ENCODE results near the gene EN1. TPM values are rescaled to one million over a fixed set of nuclear protein-coding genes. Genes with fewer than 3 reads are reported as not detected.

The EN1 gene
- total RNA-seq, 2 experiments from 2014 or later, result not detected

GRCh38 chr2:118843483-118844132, 3.8 kb downstream of the EN1 start:
- H3K4me3 Mint-ChIP-seq, result no peak overlapping the region
- no peak for ATAC-seq
- peaks cover 87% of the 10 kb centered on the region for H3K27me3 Mint-ChIP-seq
- no peaks in the 10 kb centered on the region for H3K9me3 Mint-ChIP-seq (ENCODE audit: low read depth)
- peaks cover 8% of the 10 kb centered on the region for H3K36me3 Mint-ChIP-seq
- H3K4me1 Mint-ChIP-seq, result peaks cover 9% of the 10 kb centered on the region
- DNase-seq, result no peak
- H3K27ac Mint-ChIP-seq, result no peak overlapping the region
- CTCF ChIA-PET, result interaction anchor here (1.0 to 4.4 kb wide), 3 partner anchors 11 to 39 kb away, joined by 3 to 29 read pairs (median 3); no protein-coding TSS in a partner anchor

DNA sequence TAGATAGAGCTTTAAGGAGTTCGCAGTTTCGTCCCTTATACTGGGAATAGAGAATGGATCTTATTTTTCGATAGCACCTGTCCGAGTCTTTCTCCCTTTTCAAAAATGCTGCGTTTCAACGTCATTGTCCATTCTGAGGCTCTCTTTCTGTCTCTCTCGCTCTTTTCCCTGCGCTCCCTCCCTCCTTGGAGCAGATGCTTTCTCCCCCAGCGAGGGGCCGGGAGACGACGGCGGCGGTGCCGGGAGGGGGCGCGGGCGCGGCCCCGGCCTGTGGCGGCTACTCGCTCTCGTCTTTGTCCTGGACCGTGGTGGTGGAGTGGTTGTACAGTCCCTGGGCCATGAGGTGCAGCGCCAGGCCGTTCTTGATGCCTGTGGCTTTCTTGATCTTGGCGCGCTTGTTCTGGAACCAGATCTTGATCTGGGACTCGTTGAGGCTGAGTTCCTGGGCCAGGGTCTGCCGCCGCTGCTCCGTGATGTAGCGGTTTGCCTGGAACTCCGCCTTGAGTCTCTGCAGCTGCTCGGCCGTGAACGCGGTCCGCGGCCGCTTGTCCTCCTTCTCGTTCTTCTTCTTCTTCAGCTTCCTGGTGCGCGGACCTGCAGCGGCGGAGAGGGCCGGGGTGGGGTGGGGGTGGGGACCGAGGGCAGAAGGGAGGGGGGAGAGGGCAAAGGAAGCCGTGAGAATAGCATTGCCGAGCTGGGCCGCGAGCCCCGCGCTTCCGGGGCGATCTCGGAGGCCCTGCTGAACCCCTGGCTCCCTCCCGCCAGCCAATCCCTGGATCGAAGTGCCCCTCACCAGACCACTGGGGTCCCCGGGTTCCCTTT, 4.6 kb downstream of the EN1 start:
- Mint-ChIP-seq H3K36me3 (peaks cover 6% of the 10 kb centered on the region), H3K27me3 (peaks cover 88% of the 10 kb centered on the region), H3K9me3 (ENCODE audit: low read depth) (no peaks in the 10 kb centered on the region), H3K4me1 (peaks cover 7% of the 10 kb centered on the region), H3K27ac (no peak overlapping the region), H3K4me3 (no peak overlapping the region)
- ATAC-seq (no peak), DNase-seq (no peak)
- CTCF ChIA-PET, result interaction anchor here (1.0 to 4.4 kb wide), 3 partner anchors 12 to 39 kb away, joined by 3 to 29 read pairs (median 3); no protein-coding TSS in a partner anchor

DNA sequence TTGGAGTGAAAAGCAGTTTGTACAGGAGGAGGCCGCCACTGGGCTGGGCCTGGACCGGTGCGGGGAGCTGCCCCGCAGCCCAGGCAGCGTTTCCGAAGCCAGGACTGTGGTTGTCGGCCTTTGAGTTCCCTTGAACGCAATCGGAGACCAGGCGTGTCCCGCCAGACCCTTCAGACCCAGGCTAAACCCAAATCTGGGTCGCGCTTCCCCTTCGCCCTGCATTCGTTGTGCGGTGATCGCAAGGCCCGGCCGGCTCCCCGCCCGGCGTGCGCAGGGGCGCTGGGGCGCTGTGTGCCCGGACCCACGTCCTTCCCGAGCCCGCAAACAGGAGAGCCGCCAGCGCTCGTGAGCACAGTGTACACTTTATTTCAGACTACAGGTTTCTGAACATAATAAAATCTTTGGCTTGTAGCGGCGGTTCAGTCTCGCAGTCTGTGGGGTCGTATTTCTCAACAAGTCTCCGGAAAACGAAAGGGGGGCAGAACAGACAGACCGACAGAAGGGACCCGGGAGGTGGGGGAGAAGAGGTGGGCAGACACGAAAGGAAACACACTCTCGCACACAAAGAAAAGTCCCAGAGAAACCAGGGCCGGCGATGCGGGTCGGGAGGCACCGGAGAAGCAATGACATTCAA, 5.5 kb downstream of the EN1 start:
- H3K4me3 Mint-ChIP-seq, result no peak overlapping the region
- H3K27me3 Mint-ChIP-seq, result peaks cover 90% of the 10 kb centered on the region
- H3K36me3 Mint-ChIP-seq, result peaks cover 4% of the 10 kb centered on the region
- no peak overlapping the region for H3K27ac Mint-ChIP-seq
- DNase-seq (no peak), ATAC-seq (no peak)
- H3K4me1 Mint-ChIP-seq, result peaks cover 5% of the 10 kb centered on the region
- CTCF ChIA-PET, result no interaction called here
- H3K9me3 Mint-ChIP-seq (ENCODE audit: low read depth), result no peaks in the 10 kb centered on the region

DNA sequence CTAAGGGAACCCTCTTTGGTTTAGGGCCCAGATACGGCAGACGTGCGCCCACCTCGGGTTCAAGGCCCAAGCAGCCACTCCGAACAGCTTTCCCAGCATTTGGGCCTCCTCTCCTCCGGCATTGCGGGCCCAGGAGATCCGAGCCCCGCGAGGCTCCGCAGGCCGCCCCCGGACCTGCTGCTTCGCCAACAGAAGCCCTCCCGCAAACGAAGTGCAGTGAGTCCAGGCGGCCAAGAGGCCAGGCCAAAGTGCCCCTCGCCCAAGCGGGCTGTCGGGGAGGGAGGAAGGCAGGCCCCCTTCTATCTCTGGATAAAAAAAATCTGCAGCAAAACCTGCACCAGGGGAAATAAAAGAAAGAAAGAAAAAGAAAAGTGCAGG, 6.0 kb downstream of the EN1 start:
- no peak for DNase-seq
- H3K36me3 Mint-ChIP-seq, result peaks cover 4% of the 10 kb centered on the region
- peaks cover 95% of the 10 kb centered on the region for H3K27me3 Mint-ChIP-seq
- H3K4me3 Mint-ChIP-seq, result no peak overlapping the region
- ATAC-seq, result no peak
- H3K4me1 Mint-ChIP-seq, result peaks cover 5% of the 10 kb centered on the region
- peak overlapping the region; percentile 32 for H3K27ac Mint-ChIP-seq
- CTCF ChIA-PET, result no interaction called here
- no peaks in the 10 kb centered on the region for H3K9me3 Mint-ChIP-seq (ENCODE audit: low read depth)

DNA sequence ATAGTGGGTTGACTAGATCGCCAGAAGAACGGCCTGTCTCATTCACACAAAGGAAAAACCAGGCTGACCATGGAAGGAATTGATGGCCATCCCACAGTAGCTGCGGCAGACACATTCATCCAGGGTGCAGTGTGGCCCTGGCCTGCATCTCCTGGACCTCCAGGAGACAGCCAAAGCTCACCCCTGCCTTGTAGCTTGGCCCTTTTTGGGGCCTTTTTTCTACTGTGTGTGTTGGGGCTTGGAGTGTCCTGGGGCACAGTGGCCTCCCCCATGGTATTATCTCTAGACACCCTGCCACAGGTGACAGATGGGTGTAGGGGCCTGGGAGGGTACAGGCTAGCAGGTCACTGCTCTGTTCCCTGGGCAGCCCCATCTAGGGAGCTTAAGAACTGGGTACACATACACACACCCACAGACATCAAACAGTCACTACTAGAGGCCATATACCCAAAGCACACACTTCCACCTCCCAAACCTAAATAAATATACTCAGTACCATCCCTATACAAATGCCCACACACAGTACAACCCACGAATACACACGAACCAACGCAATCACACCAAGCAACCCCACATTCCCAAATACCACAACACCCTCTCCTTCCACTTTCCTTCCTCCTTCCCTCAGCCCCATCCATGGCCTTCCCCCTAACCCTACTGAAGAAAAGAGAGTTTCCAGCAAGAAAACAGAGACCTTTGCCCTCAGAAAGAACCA, 8.6 kb downstream of the EN1 start:
- no peak overlapping the region for H3K4me3 Mint-ChIP-seq
- no peak for ATAC-seq
- DNase-seq, result no peak
- H3K27me3 Mint-ChIP-seq, result peaks cover 95% of the 10 kb centered on the region
- no peaks in the 10 kb centered on the region for H3K36me3 Mint-ChIP-seq
- CTCF ChIA-PET, result no interaction called here
- H3K9me3 Mint-ChIP-seq (ENCODE audit: low read depth), result no peaks in the 10 kb centered on the region
- H3K4me1 Mint-ChIP-seq, result peaks cover 6% of the 10 kb centered on the region
- no peak overlapping the region for H3K27ac Mint-ChIP-seq

- H3K4me1 Mint-ChIP-seq, result peaks cover 4% of the 10 kb centered on the region
- ATAC-seq (no peak), DNase-seq (no peak)
- no peak overlapping the region for H3K4me3 Mint-ChIP-seq
- no peaks in the 10 kb centered on the region for H3K9me3 Mint-ChIP-seq (ENCODE audit: low read depth)
- CTCF ChIA-PET, result no interaction called here
- no peaks in the 10 kb centered on the region for H3K36me3 Mint-ChIP-seq
- peaks cover 95% of the 10 kb centered on the region for H3K27me3 Mint-ChIP-seq
- H3K27ac Mint-ChIP-seq, result no peak overlapping the region
These were observed 9.8 kb downstream of the EN1 start for GRCh38 chr2:118837621-118838020.

- ATAC-seq (no peak), DNase-seq (no peak)
- H3K36me3 Mint-ChIP-seq, result no peaks in the 10 kb centered on the region
- CTCF ChIA-PET, result no interaction called here
- peaks cover 2% of the 10 kb centered on the region for H3K4me1 Mint-ChIP-seq
- H3K27me3 Mint-ChIP-seq, result peaks cover 95% of the 10 kb centered on the region
- no peaks in the 10 kb centered on the region for H3K9me3 Mint-ChIP-seq (ENCODE audit: low read depth)
- H3K4me3 Mint-ChIP-seq, result no peak overlapping the region
- H3K27ac Mint-ChIP-seq, result no peak overlapping the region
These were observed 10.4 kb downstream of the EN1 start for GRCh38 chr2:118837067-118837466.

GRCh38 chr2:118836411-118836930, 11.0 kb downstream of the EN1 start:
- Mint-ChIP-seq H3K27ac (no peak overlapping the region), H3K4me3 (no peak overlapping the region), H3K4me1 (peaks cover 2% of the 10 kb centered on the region), H3K9me3 (ENCODE audit: low read depth) (no peaks in the 10 kb centered on the region), H3K36me3 (no peaks in the 10 kb centered on the region), H3K27me3 (peaks cover 95% of the 10 kb centered on the region)
- ATAC-seq (no peak), DNase-seq (no peak)
- CTCF ChIA-PET, result no interaction called here

GRCh38 chr2:118835746-118836410, 11.6 kb downstream of the EN1 start:
- H3K27me3 Mint-ChIP-seq, result peaks cover 95% of the 10 kb centered on the region
- H3K27ac Mint-ChIP-seq, result no peak overlapping the region
- no peaks in the 10 kb centered on the region for H3K9me3 Mint-ChIP-seq (ENCODE audit: low read depth)
- CTCF ChIA-PET, result no interaction called here
- H3K4me3 Mint-ChIP-seq, result no peak overlapping the region
- peaks cover 2% of the 10 kb centered on the region for H3K4me1 Mint-ChIP-seq
- ATAC-seq (no peak), DNase-seq (no peak)
- no peaks in the 10 kb centered on the region for H3K36me3 Mint-ChIP-seq

DNA sequence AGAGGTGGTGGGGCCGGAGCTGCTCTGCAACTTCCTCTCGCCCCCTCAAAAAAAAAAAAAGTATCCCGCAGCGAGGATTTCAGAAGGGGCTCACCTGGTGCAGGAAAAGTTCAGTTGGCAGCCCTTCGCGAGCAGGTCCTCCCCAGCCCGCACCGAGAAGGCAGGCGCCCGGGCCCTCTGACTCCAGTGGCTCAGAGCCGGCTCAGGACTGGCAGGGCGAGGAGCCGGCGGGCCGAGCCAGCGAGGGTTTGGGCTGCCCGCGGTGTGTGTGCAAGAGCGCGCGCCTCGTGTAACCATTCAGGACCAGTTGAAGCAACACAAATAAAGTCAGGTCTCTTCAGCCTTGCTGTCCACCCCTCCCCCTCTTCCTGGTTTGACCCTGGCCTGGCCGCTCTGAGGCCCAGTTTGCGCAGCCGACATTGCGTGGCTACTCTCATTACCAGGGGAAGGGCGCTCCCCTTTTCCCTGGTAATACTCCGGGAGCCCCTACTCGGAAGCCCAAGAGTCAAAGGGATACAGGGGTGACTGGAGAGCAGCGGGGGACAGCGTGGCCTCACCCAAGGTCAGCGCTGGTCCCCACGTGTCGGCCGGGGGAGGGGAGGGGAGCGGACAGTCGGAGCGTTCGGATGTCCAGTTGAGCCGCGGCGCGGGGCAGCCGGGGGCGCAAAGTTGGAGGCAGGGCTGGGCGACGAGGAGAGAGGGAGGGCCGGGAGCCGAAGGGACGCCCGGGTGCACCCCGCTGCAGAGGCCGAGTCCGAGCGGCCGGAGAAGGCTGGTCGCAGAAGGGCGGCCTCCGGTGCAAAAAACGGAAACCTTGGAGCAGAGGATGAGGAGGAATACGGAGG, 12.3 kb downstream of the EN1 start:
- no peak overlapping the region for H3K27ac Mint-ChIP-seq

DNA sequence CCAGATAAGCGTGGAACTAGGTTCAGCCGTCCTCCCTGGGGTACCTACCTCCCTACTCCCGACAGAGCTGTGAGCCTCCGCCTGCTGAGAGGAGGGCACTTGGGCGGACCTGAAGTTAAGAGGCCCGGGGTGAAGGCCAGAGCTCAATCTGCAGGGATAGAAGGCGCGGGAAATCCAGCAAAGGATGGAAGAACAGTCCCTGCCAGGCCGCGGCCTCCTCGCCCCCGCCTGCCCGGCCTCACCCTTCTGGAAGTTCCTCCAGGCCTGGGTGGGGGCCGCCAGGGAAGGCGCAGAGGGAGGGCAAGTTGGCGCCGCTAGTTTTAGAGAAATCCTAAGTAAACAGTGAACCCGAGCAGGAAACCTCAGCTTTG, 13.0 kb downstream of the EN1 start:
- H3K27me3 Mint-ChIP-seq, result peaks cover 93% of the 10 kb centered on the region
- no peaks in the 10 kb centered on the region for H3K9me3 Mint-ChIP-seq (ENCODE audit: low read depth)
- H3K4me1 Mint-ChIP-seq, result peaks cover 2% of the 10 kb centered on the region
- CTCF ChIA-PET, result interaction anchor here (0.7 kb wide), 1 partner anchor 624 kb away, joined by 3 read pairs; no protein-coding TSS in a partner anchor
- H3K4me3 Mint-ChIP-seq, result no peak overlapping the region
- no peak overlapping the region for H3K27ac Mint-ChIP-seq
- no peaks in the 10 kb centered on the region for H3K36me3 Mint-ChIP-seq
- DNase-seq (no peak), ATAC-seq (no peak)

More for the DNA sequence above, 12.3 kb downstream of the EN1 start:
- ATAC-seq (no peak), DNase-seq (no peak)
- peaks cover 95% of the 10 kb centered on the region for H3K27me3 Mint-ChIP-seq
- CTCF ChIA-PET, result interaction anchor here (0.7 kb wide), 1 partner anchor 625 kb away, joined by 3 read pairs; no protein-coding TSS in a partner anchor
- H3K4me1 Mint-ChIP-seq, result peaks cover 2% of the 10 kb centered on the region
- H3K4me3 Mint-ChIP-seq, result no peak overlapping the region
- no peaks in the 10 kb centered on the region for H3K36me3 Mint-ChIP-seq
- no peaks in the 10 kb centered on the region for H3K9me3 Mint-ChIP-seq (ENCODE audit: low read depth)

All from activated CD8-positive, alpha-beta memory T cell treated with anti-CD3 and anti-CD28 coated beads, Interleukin-2, amount 10 ng/mL, durations not matched to agents 7 days and 5 days (primary cell).